ENCODE data around the gene SRP68. TPM values are rescaled to one million over a fixed set of nuclear protein-coding genes. Genes with fewer than 3 reads are reported as not detected.
A peak's percentile ranks its signal among the peaks of the same experiment; 100 is the strongest.
"Not testable (repeated sequence)": the region's sequence is repeated elsewhere in the genome, so short reads cannot be mapped to it uniquely, and the experiment has no call there.

SRP68 gene
- total and polyA plus RNA-seq, 9 of the 15 experiments (the other 6 are each of a cell fraction or from before 2014, with no cell fraction given): 29.4 to 92.6 (median 36.2) TPM

- H3K9me1 ChIP-seq (ENCODE audit: control insufficient read depth, insufficient read depth, low read length); H3K79me2 ChIP-seq (ENCODE audit: control insufficient read depth, insufficient read depth, low read length); H4K20me1 ChIP-seq (replicated peaks; ENCODE audit: control insufficient read depth, insufficient read depth, low read length); ATAC-seq; H3K4me1 ChIP-seq (replicated peaks in 1 of 2; ENCODE audit: control insufficient read depth in 2 of 2, insufficient read depth in 2 of 2, low read length in 2 of 2); intact Hi-C loops (cut with micrococcal nuclease); H2AFZ ChIP-seq (ENCODE audit: low read depth, low read length); H3K9ac ChIP-seq (ENCODE audit: insufficient read depth in 1 of 2, low read depth in 2 of 2, low read length in 2 of 2); H3K4me3 ChIP-seq; BruUV-seq (replicated peaks); H3K9me3 ChIP-seq (replicated peaks; ENCODE audit: control insufficient read depth, insufficient read depth, low read depth, low read length); DNase-seq (ENCODE audit: extremely low read depth in 1 of 4, low spot score in 3 of 4); H3K4me2 ChIP-seq (ENCODE audit: insufficient read depth, low read length); H3K27ac ChIP-seq (ENCODE audit: extremely low read depth, low read depth, low read length); in situ Hi-C loops (cut with MboI); H3K27me3 ChIP-seq (ENCODE audit: control insufficient read depth in 2 of 2, insufficient read depth in 2 of 2, low read length in 2 of 2); FAIRE-seq: not testable (repeated sequence)
- CTCF ChIA-PET (ENCODE audit: low intra/inter-chr PET ratio): interaction anchor here (0.7 kb wide), 1 partner anchor 81 kb away, joined by 5 read pairs; no protein-coding TSS in a partner anchor
- WGBS (ENCODE audit: insufficient coverage, low coverage, missing lambda C conversion rate): 96% methylated on average over 3 of the region's 3 CpGs
- TF ChIP-seq SUPT5H (IDR thresholded peaks at IDR 0.05) (peak; percentile 14; the same call in 1 of the 2 replicates), ZNF121 (CRISPR knock-in tag; conservative IDR thresholded peaks at IDR 0.05) (0 out of 2 replicates have a peak, but pooled peaks have one; percentile 26)
- peaks cover 94% of the 10 kb centered on the region for H3K36me3 ChIP-seq (ENCODE audit: control insufficient read depth, insufficient read depth, low read length)
- POLR2A ChIA-PET: interaction anchor here (0.6 to 2.0 kb wide), 2 partner anchors 12 to 27 kb away, joined by 3 to 9 read pairs; no protein-coding TSS in a partner anchor
These were observed 29.4 kb downstream of the SRP68 start for GRCh38 chr17:76042868-76043267.

- no peak for FAIRE-seq
- Histone ChIP-seq H3K27ac (ENCODE audit: extremely low read depth, low read depth, low read length) (no peak overlapping the region), H3K9ac (ENCODE audit: insufficient read depth in 1 of 2, low read depth in 2 of 2, low read length in 2 of 2) (no peak overlapping the region), H2AFZ (ENCODE audit: low read depth, low read length) (no peak overlapping the region), H3K36me3 (ENCODE audit: control insufficient read depth, insufficient read depth, low read length) (peaks cover 74% of the 10 kb centered on the region), H3K9me1 (ENCODE audit: control insufficient read depth, insufficient read depth, low read length) (no peaks in the 10 kb centered on the region), H3K4me2 (ENCODE audit: insufficient read depth, low read length) (no peak overlapping the region), H3K27me3 (ENCODE audit: control insufficient read depth in 2 of 2, insufficient read depth in 2 of 2, low read length in 2 of 2) (no peaks in the 10 kb centered on the region), H3K4me1 (replicated peaks in 1 of 2; ENCODE audit: control insufficient read depth in 2 of 2, insufficient read depth in 2 of 2, low read length in 2 of 2) (no peaks in the 10 kb centered on the region; a peak in 1 of 5 replicates), H3K79me2 (ENCODE audit: control insufficient read depth, insufficient read depth, low read length) (no peaks in the 10 kb centered on the region), H3K4me3 (no peak overlapping the region), H3K9me3 (replicated peaks; ENCODE audit: control insufficient read depth, insufficient read depth, low read depth, low read length) (no peaks in the 10 kb centered on the region), H4K20me1 (replicated peaks; ENCODE audit: control insufficient read depth, insufficient read depth, low read length) (0 out of 2 replicates have a peak, but pooled peaks cover 9% of the 10 kb centered on the region)
- intact Hi-C loops (cut with micrococcal nuclease) (no loop called here), in situ Hi-C loops (cut with MboI) (no loop called here)
- no peak for ATAC-seq
- CTCF ChIA-PET (ENCODE audit: low intra/inter-chr PET ratio): no interaction called here
- DNase-seq (ENCODE audit: extremely low read depth in 1 of 4, low spot score in 3 of 4): no peak
- no TSS peak for BruUV-seq (replicated peaks)
- 67% methylated on average over 6 of the region's 6 CpGs for WGBS (ENCODE audit: insufficient coverage, low coverage, missing lambda C conversion rate)
- POLR2A ChIA-PET: interaction anchor here (0.6 to 1.3 kb wide), 3 partner anchors 9 to 129 kb away, joined by 3 to 5 read pairs (median 3); no protein-coding TSS in a partner anchor
- TF ChIP-seq DDX20 (tag; IDR thresholded peaks at IDR 0.05; ENCODE audit: low read depth) (no peak), ZNF445 (CRISPR knock-in tag; IDR thresholded peaks at IDR 0.05; ENCODE audit: low read depth) (no peak), ZSCAN29 (IDR thresholded peaks at IDR 0.05) (no peak), CEBPZ (IDR thresholded peaks at IDR 0.05; ENCODE audit: borderline replicate concordance, low read depth, low read length) (no peak), KAT7 (CRISPR knock-in tag; IDR thresholded peaks at IDR 0.05; ENCODE audit: borderline replicate concordance) (no peak)
These were observed 31.9 kb downstream of the SRP68 start for GRCh38 chr17:76040376-76040775.
